NCI-H1105 treated with DMSO at 0.1 percent for 48 hours (cell line): ENCODE measurements around the gene ZIC4.

Experiments
- DNase-seq: peaks from one replicate; lab custom pipeline; 2025; lab: John Stamatoyannopoulos, UW

The ZIC4 gene

GRCh38 chr3:147390589-147391569 is 15.5 kb downstream of the ZIC4 start:
- DNase-seq = no peak

- DNase-seq = no peak
These were observed 16.6 kb downstream of the ZIC4 start for GRCh38 chr3:147389717-147390116.

DNA sequence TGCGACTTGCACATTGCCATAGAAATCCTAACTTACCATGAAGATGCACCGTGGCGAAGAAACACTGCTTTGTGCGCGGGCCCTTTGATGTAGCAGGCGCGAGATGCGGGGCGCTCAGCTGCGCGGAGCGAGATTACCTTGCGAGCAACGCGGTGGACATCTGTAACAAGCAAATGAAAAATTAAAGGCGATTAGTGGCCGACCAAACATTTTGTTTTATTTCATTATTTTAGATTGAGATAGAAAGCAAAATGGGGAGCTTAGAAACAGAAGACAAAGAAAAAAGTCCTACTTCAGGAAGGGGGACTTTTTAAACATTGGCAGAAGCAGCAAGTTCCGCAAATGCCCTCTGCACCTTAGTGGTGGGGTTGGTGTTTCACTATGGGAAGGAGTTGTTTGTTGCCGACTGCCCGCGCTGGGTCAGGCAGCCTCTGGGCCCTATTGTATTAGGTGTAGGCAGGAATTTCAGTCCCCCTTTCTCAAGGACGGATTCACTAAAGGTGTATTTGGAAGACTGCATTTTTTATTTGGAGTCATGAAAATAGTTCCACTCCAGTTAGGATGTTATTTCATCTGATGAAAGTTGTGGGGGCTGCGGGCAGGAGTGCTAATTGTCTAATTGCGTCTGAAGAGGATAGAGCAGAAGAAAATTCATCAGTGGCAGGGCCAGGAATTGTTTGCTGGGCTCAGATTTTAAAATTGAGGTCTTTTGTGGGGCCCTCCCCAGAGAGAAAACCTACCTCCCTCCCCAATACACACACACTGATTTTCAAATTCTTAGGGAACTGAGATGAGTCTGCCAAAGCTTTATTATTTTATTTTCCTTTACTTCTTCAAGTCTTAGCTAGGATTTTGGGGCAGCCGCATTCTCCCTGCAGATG is 17.4 kb downstream of the ZIC4 start:
- DNase-seq = no peak

DNA sequence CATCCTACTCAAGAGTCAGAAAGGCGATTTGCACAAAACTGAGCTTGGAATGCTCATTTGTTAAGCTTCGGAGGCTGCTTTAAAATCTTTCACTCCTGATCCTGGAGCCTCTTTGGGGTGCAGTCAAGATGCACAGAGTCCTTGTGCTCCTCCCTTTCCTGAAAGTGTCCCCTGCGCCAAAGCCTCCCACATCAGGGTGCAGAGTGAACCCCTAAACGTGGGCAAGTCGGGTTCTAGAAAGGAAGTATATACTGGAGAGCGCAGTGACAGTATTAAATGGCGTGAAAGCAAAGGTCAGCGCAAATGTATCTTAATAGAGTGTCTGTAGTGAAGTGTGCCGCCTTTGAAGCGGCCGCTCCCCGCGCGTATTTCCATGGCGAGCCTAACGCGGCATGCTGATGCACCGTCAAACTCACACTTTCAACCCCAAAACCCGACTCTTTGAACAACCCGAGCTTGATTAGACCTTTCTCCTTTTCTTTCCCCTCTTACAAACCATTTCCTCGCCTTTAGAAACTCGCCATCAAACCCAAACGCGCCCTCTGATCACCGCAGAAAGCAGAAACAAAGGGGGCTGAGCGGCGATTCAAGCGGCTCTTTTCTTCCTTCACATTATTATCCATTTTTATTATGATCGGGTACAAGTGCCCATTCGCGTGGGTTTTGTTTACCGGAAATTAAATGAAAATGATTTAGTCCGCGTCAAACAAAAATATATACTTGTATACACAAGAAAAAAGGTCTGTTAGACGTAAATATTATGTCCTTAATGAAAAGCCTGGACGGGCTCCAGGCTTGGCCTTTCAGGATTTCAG is 18.3 kb downstream of the ZIC4 start:
- DNase-seq = no peak

DNA sequence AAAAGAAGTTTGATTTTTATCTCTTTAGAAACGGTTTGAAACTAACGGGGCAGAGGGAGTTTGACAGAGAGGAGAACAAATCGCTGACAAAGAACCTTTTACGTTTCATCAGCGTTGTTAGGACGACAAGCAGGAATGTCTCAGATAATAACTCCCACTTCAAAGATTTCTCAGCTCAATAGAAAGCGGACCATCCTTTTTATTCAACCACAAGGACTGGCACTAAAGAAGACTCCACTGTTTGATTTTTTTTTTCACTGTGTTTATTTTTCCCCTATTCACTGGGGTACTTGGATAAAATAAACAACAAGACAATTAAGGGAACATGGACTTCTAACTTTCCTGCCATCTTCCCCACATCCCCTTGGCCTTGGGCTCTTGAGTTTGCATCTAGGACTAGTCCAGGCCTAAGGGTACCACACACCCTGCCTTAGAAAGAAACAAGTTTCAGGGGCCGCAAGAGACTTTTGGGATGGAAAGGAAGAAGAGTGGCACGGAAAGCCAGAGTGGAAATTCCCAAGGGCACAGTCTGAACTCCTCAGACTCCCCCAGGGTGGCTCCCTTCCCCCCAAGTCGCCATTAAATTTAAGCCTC is 19.0 kb downstream of the ZIC4 start:
- DNase-seq = no peak

DNA sequence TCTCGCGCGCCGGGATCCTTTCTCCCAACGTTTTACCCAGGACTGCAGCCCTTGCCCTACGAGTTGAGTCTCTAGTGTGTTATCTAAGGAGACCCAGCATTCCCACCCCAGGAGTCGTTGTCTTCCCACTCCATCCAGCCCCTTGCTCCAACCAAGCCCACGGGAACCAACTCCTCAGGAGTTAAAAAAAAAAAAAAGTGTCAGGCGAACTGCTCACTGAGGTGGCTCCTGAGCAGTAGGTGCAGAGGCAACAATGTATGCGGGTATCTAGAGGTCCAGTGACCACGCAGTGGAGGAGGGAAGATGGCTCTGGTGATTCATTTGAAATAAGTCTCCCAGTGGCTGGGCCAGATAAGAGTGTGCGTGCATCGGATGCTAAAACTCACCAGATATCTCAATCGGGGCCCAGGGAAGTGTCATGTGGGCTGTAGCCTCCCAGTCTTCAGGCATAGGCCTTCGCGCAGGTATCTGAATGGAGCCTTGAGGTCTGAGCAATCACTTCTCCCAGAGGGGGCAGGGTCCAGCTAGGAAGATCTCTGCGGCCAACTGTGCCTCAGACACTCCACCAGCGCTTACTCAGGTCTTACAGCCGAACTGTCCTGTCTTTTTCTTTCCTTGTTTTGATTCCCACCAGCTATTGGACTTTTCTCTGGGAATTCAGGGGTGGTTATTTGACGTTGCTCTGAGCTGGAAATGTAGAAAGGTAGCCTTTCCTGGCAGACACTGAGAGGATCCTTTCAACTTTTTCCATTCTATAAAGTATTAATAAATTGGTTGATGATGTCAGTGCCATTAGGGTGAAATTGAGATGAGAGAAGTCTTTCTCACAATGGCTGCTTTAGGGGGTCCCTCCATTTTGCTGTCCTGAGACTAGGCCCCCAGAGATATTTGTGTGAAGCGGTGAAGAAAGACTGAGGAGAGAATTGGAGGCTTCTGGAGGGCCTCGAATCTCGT is 21.0 kb downstream of the ZIC4 start:
- DNase-seq = no peak

DNA sequence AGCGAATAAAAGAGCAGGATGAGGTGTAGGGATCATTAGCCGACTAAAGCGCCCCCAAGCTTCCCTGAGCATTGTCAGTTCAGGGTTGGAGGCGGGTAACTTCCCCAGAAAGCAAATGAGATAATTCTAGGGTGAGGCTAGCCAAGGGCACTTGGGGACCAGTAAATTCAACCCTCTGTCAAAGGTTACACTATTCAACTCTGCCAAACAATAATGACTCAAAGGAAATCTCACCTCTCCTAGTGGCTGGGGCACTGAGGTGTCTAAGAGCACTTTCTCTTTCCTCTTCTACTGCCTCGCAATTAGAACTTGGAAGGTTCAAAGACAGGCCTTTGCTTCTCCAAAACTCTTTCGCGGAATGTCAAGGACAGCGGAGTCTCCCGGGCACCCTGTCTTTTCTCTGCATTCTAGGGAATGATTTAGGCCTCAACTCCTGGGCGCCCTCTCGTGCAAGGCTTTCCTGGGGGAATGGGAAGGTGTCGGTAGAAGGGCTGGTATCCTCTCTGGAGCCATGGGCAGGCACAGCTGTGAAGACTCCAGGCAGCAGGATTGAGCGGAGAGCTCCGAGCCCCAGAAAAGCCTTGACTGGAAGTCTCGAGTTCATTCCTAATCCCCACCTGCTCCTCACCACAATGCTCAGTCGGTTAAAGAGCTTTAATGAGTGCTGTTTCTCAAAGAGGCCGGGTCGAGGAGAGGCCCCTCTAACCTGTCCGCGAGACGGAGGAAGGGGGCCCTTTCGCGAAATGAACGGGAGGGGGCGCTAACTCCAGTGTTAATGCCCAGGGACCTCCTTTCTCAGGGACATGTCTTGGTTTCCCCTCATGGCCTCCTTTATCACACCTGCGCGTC is 21.9 kb downstream of the ZIC4 start:
- no peak for DNase-seq

- no peak for DNase-seq
These were observed 22.7 kb downstream of the ZIC4 start for GRCh38 chr3:147383617-147384016.

- DNase-seq = no peak
These were observed 24.7 kb downstream of the ZIC4 start for GRCh38 chr3:147381596-147381995.

DNA sequence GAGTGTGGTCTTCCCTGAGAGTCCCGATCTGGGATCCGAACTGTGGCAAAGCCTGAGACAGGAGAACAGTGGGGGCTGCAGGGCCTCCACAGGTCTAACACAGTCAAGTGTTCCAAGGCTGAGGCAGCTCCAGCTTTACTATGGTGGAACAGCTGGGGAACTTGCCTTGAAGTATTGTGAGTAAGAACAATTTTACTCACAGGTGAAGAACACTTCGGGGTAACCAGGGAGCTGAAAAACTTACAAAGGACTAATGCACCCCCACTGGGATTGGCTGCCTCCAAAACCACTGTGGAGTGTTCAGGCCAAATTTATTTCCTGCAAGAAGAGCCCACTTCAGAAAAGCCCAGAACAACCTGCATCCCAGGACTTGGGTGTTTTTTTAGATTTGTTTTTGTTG is 25.4 kb downstream of the ZIC4 start:
- no peak for DNase-seq

DNA sequence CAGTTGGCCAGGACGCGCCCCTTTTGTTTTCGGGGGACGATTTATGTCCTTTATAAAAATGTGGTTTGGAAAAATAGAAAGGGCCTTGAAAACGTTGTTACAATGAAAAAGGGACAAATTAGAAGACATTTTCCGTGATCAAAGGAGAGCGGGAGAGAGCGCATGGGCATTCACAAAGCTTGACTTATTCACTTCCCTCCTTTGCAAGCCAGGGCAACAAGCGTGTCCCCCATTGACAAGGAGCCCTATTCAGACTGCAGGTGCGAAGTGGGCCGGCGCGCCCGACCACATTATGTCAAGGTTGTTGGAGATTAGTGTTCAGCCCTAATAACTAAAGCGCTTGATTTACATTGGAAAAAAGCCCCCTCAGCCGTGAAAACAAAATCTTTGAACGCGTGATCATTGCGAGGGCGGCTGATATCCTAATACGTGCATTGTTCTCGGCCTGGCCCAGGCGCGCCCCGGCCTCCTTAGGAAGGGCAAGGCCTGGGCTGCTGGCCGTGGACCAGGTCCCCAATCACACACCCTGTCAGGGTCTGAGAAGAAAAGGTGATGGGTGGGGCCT is 25.9 kb downstream of the ZIC4 start:
- DNase-seq = no peak

GRCh38 chr3:147379651-147380050 is 26.7 kb downstream of the ZIC4 start:
- no peak for DNase-seq

DNA sequence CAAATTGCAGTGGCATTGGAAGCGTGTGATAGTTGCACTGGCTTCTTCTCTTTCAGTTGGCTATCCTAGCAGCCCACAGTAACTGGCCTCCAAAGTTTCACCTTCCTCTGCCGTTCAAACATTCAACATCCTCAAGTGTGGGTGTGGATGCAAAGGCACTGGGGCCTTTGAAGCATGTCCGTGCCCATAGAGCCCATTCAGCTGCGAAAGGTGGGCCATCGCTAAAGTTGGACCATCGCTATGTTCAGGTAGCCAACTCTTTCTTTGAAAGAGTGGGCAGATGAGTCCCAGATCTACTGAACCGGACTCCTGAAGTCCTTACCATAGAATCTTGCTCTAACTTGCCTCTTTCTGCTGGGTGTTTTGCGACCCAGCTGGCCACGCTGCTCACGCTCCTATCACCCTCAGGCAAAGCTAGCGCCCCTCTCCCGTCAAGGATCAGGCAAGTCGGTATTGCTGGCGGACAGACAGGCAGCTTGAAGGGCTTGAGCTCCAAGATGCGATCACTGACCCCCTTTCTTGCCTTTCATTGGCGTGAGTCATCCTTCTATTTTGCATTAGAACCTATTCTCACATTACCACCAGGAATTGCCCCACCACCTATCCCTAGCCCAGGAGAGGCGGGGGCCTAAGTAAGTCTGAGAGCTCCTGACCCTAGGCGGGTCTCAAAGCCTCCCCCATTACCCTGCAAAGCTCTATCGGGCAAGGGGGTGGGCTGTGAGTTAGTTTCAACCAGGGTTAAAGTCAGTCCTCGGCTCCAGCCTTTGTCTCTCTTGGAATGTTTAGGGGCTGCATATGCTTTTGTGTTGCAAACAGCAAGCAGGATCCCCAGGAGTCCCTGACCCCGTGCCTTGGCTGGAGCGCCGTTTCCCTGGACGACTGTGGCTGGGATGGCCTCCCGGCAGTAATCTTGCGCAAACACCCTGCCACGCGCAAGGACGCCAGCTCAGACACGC is 28.7 kb downstream of the ZIC4 start:
- no peak for DNase-seq

DNA sequence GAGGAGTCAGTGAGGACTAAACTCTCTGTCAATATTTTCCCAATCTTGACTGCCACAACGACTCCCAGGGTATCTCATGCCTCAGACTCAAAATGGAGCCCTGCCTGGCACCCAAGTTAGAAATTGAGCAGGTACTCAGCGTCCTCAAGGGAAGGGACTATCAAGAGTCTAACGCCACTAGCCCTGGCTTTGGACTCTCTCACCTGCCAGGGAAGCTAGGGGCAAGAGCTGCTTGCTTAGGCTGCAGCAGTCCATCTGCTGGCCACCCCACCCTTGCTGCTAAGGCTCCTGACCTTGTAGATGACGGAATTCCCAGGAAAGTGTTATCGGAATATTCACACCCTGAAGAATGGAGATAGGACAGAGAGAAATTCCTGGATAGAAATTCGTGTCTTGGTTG is 33.0 kb downstream of the ZIC4 start:
- no peak for DNase-seq

GRCh38 chr3:147372525-147373027 is 33.8 kb downstream of the ZIC4 start:
- DNase-seq = no peak

GRCh38 chr3:147371771-147372340 is 34.5 kb downstream of the ZIC4 start:
- DNase-seq = no peak

DNA sequence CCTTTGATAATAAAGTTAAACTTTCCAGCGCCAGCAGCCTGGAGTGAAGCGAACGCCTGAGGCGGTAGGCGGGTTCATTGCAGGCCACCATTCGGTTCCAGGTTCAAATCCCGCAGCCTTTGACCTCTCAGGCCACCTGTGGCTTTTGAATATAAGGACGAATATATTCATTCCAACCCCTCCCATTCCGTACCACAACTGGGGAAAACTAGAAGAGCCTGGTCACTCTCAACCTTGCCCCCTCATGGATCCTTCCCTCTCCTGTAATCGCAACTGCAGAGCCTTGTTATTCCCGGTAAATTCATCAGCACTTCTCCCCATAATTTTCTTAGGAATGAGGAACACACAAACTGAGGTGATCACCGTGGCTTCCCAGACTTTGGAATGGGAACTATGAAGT is 35.2 kb downstream of the ZIC4 start:
- no peak for DNase-seq
